ENCODE measurements around the gene ALK.

DNA sequence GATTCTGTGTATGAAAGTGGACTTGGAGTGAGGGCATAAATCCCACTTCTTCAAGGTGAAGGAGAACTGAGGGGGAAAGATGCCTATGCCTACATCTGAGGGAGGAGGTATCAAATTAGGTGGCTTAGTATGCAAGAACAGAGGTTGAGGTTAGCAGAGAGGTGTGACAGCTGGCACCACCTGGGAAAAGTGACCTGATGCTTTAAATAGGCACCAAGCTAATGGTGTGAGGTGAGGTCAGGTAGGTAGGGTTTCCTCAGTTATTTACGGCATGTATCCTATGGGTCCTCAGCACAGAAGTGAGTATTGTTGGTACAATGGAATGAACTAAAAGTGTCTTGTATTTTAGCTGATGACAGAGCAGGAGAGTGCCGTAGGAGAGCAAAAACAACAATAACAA, 439.0 kb downstream of the ALK start:
- TF ChIP-seq POLR2AphosphoS5 (IDR thresholded peaks at IDR 0.05): no peak
- TF ChIP-seq, protein P1, sequence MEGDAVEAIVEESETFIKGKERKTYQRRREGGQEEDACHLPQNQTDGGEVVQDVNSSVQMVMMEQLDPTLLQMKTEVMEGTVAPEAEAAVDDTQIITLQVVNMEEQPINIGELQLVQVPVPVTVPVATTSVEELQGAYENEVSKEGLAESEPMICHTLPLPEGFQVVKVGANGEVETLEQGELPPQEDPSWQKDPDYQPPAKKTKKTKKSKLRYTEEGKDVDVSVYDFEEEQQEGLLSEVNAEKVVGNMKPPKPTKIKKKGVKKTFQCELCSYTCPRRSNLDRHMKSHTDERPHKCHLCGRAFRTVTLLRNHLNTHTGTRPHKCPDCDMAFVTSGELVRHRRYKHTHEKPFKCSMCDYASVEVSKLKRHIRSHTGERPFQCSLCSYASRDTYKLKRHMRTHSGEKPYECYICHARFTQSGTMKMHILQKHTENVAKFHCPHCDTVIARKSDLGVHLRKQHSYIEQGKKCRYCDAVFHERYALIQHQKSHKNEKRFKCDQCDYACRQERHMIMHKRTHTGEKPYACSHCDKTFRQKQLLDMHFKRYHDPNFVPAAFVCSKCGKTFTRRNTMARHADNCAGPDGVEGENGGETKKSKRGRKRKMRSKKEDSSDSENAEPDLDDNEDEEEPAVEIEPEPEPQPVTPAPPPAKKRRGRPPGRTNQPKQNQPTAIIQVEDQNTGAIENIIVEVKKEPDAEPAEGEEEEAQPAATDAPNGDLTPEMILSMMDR (IDR thresholded peaks at IDR 0.05): no peak
